ENCODE results near the gene CTNNA3.

- TF ChIP-seq, protein P1, sequence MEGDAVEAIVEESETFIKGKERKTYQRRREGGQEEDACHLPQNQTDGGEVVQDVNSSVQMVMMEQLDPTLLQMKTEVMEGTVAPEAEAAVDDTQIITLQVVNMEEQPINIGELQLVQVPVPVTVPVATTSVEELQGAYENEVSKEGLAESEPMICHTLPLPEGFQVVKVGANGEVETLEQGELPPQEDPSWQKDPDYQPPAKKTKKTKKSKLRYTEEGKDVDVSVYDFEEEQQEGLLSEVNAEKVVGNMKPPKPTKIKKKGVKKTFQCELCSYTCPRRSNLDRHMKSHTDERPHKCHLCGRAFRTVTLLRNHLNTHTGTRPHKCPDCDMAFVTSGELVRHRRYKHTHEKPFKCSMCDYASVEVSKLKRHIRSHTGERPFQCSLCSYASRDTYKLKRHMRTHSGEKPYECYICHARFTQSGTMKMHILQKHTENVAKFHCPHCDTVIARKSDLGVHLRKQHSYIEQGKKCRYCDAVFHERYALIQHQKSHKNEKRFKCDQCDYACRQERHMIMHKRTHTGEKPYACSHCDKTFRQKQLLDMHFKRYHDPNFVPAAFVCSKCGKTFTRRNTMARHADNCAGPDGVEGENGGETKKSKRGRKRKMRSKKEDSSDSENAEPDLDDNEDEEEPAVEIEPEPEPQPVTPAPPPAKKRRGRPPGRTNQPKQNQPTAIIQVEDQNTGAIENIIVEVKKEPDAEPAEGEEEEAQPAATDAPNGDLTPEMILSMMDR (conservative IDR thresholded peaks at IDR 0.05; ENCODE audit: low read depth, low read length) = no peak
- TF ChIP-seq RFX5 (IDR thresholded peaks at IDR 0.05; ENCODE audit: low read depth, low read length) (no peak), NFE2L2 (IDR thresholded peaks at IDR 0.05; ENCODE audit: low read depth, low read length) (no peak), MXI1 (IDR thresholded peaks at IDR 0.05; ENCODE audit: borderline replicate concordance, low read depth, low read length) (no peak), FOS (IDR thresholded peaks at IDR 0.05; ENCODE audit: low read depth, low read length) (no peak), POLR2A (IDR thresholded peaks at IDR 0.05; ENCODE audit: low read depth, low read length) (no peak), RAD21 (IDR thresholded peaks at IDR 0.05; ENCODE audit: low read length) (no peak), RCOR1 (IDR thresholded peaks at IDR 0.05; ENCODE audit: insufficient replicate concordance, low read length) (no peak), CEBPB (IDR thresholded peaks at IDR 0.05; ENCODE audit: low read depth, low read length) (no peak), BHLHE40 (IDR thresholded peaks at IDR 0.05; ENCODE audit: low read depth, low read length) (no peak)
- TF ChIP-seq, protein P2, sequence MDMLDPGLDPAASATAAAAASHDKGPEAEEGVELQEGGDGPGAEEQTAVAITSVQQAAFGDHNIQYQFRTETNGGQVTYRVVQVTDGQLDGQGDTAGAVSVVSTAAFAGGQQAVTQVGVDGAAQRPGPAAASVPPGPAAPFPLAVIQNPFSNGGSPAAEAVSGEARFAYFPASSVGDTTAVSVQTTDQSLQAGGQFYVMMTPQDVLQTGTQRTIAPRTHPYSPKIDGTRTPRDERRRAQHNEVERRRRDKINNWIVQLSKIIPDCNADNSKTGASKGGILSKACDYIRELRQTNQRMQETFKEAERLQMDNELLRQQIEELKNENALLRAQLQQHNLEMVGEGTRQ (IDR thresholded peaks at IDR 0.05; ENCODE audit: low read depth, low read length) = no peak
These were observed 396.2 kb downstream of the CTNNA3 start for GRCh38 chr10:67299761-67300160.
